Testis (tissue), 3 donors: ENCODE measurements around the gene NFU1. TPM values are rescaled to one million over a fixed set of nuclear protein-coding genes. Genes with fewer than 3 reads are reported as not detected.

ENCODE experiments used
- DNase-seq: peaks from one replicate; pipeline ENCODE4 v3.0.0-alpha.2; 2019
- H3K27ac ChIP-seq, 2 donors: fragments of 200-600 bp; sonication (generic); one replicate each; pipeline ENCODE4 v1.5.1; 2019
- H3K27me3 ChIP-seq: fragments of 200-600 bp; sonication (generic); one replicate; pipeline ENCODE4 v1.5.1; 2019
- H3K36me3 ChIP-seq: fragments of 200-600 bp; sonication (generic); one replicate; pipeline ENCODE4 v1.5.1; 2017; ENCODE audit warnings: low read depth; ENCODE audit errors: missing control alignments
- H3K4me1 ChIP-seq: fragments of 200-600 bp; sonication (generic); one replicate; pipeline ENCODE4 v1.5.1; 2019
- H3K4me3 ChIP-seq, 2 donors: fragments of 200-600 bp; sonication (generic); one replicate each; pipeline ENCODE4 v1.5.1; 2017 to 2019
- H3K9me3 ChIP-seq: fragments of 200-600 bp; sonication (generic); one replicate; pipeline ENCODE4 v1.5.1; 2017
- POLR2A ChIP-seq: fragments of 450-650 bp; IDR thresholded peaks from one replicate; pipeline ENCODE4 v1.6.1; 2017; ENCODE audit warnings: antibody characterized with exemption, mild to moderate bottlenecking, moderate library complexity
- WGBS, 2 donors: methylation state at CpG; one replicate each; pipeline ENCODE4 v1.1.5; 2018; 5-methylcytosine and 5-hydroxymethylcytosine counted together
- intact Hi-C: fragments of 100-400 bp; cut with DNase I; formaldehyde crosslinking; loops from one replicate; pipeline ENCODE4 v1.15.1; 2023; ENCODE audit warnings: low total_unique reads
- polyA plus RNA-seq: library from polyadenylated mRNA; stranded (reverse); fragments of 350-450 nt; fragmentation: Illumina TruSeq; extraction: RNeasy Lipid Tissue Mini Kit (QIAGEN cat#74804); gene quantifications from one replicate; pipeline ENCODE4 v1.2.3, GENCODE V29; 2014; ENCODE audit warnings: low read depth, low replicate concordance; ENCODE audit not compliant: insufficient read depth
- total RNA-seq, 2 donors: library from RNA; depleted of rRNA; stranded (reverse); fragments of >200 nt; gene quantifications; one replicate each; pipeline ENCODE4 v1.2.3, GENCODE V29; 2016
- TF ChIP-seq, protein P1 (sequence below), 3 experiments: fragments of 450-650 bp in 2 of 3; fragments of 200-600 bp in 1 of 3; sonication (generic) in 1 of 3; IDR thresholded peaks; one replicate each; pipeline ENCODE4 v1.5.1; 2016 to 2019; ENCODE audit warnings: antibody characterized with exemption in 3 of 3, mild to moderate bottlenecking in 2 of 3, moderate library complexity in 1 of 3

NFU1 gene
- total and polyA plus RNA-seq, 3 donors from 2014 or later = 31.8 to 69.4 (median 33.1) TPM

DNA sequence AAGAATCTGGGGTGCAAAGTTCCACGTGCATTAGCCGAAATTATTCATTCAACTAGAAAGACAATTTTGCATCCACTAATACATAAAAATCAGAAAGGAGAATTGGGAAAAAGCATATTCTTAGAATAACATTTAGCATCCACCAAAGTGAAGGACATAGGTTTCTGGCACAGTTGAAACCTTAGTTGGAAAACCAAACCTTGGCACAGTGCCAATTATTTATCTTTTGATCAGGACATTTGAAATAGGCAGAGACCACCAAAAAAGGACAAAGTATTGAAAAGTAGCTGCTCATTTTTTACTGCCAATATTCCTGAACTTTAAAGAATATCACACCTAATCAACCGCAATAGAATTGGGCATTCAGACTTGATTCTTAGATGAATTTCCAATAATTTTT, 25.5 kb upstream of the NFU1 start:
- TF ChIP-seq, protein P1, sequence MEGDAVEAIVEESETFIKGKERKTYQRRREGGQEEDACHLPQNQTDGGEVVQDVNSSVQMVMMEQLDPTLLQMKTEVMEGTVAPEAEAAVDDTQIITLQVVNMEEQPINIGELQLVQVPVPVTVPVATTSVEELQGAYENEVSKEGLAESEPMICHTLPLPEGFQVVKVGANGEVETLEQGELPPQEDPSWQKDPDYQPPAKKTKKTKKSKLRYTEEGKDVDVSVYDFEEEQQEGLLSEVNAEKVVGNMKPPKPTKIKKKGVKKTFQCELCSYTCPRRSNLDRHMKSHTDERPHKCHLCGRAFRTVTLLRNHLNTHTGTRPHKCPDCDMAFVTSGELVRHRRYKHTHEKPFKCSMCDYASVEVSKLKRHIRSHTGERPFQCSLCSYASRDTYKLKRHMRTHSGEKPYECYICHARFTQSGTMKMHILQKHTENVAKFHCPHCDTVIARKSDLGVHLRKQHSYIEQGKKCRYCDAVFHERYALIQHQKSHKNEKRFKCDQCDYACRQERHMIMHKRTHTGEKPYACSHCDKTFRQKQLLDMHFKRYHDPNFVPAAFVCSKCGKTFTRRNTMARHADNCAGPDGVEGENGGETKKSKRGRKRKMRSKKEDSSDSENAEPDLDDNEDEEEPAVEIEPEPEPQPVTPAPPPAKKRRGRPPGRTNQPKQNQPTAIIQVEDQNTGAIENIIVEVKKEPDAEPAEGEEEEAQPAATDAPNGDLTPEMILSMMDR (IDR thresholded peaks at IDR 0.05) = no peak
- TF ChIP-seq POLR2A = no peak
- H3K27ac ChIP-seq = no peak overlapping the region
- H3K4me3 ChIP-seq = no peak overlapping the region
- H3K27me3 ChIP-seq = no peaks in the 10 kb centered on the region
- WGBS, 2 donors = 96 to 98% methylated on average over 3 of the region's 3 CpGs
- no peak for DNase-seq
- H3K4me1 ChIP-seq = peaks cover 7% of the 10 kb centered on the region
- intact Hi-C loops = no loop called here
- H3K36me3 ChIP-seq = no peaks in the 10 kb centered on the region
- no peaks in the 10 kb centered on the region for H3K9me3 ChIP-seq

GRCh38 chr2:69461404-69461803, 24.2 kb upstream of the NFU1 start:
- no peak overlapping the region for H3K27ac ChIP-seq
- TF ChIP-seq, protein P1 (IDR thresholded peaks at IDR 0.05) = no peak
- no peak for TF ChIP-seq POLR2A
- DNase-seq = no peak
- WGBS, 2 donors = 96 to 97% methylated on average over 6 of the region's 6 CpGs
- no peaks in the 10 kb centered on the region for H3K9me3 ChIP-seq
- no peaks in the 10 kb centered on the region for H3K36me3 ChIP-seq
- intact Hi-C loops = no loop called here
- no peaks in the 10 kb centered on the region for H3K27me3 ChIP-seq
- peaks cover 7% of the 10 kb centered on the region for H3K4me1 ChIP-seq
- no peak overlapping the region for H3K4me3 ChIP-seq

GRCh38 chr2:69459936-69460335, 22.7 kb upstream of the NFU1 start:
- 80 to 93% methylated on average over 4 of the region's 4 CpGs for WGBS, 2 donors
- intact Hi-C loops = no loop called here
- Histone ChIP-seq H3K9me3 (no peaks in the 10 kb centered on the region), H3K4me1 (peaks cover 4% of the 10 kb centered on the region), H3K27me3 (no peaks in the 10 kb centered on the region), H3K4me3 (no peak overlapping the region), H3K27ac (no peak overlapping the region), H3K36me3 (no peaks in the 10 kb centered on the region)
- TF ChIP-seq, protein P1 (IDR thresholded peaks at IDR 0.05) = no peak
- no peak for DNase-seq

DNA sequence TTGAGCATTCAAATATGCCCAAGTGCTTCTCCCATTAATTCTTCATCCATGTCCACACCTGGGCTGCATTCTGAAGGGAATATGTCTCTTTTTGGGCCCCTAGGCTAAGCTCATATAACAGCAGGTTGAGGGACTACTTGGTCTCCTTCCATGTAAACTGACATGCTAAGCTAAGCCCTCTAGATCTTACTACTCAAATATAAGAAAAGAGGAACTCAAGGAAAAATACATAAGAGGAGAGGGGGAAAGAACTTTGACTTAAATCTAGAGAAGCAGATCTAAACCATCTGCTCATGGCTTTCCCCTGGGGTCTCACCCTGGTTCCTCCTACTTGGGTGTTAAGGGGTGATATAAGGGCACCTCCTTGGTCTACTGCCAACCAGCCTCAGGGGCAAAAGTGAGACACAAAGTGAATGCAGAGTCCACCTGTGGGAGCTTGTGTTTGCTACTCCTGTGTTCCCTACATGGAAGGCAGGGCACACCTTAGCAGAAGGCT, 19.8 kb upstream of the NFU1 start:
- intact Hi-C loops = no loop called here
- Histone ChIP-seq H3K27ac (no peak overlapping the region), H3K27me3 (no peaks in the 10 kb centered on the region), H3K4me1 (no peaks in the 10 kb centered on the region), H3K4me3 (no peak overlapping the region), H3K9me3 (no peaks in the 10 kb centered on the region), H3K36me3 (no peaks in the 10 kb centered on the region)
- no peak for DNase-seq
- TF ChIP-seq, protein P1 (IDR thresholded peaks at IDR 0.05) = no peak
- TF ChIP-seq POLR2A = no peak

DNA sequence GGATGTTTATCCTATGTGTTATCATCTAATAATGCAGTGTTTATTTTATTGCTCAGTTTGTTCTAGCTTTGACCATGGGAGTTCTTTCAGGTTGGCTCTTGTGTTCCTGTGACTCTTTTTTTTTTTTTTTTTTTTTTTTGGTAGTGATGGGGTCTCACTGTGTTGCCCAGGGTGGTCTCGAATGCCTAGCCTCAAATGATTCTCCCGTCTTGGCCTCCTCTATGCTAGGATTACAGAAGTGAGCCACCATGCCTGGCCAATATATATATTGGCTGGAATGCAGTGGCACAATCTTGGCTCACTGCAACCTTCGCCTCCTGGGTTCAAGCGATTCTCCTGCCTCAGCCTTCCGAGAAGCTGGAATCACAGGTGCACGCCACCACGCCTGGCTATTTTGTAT, 18.9 kb upstream of the NFU1 start:
- DNase-seq = no peak
- no peaks in the 10 kb centered on the region for H3K36me3 ChIP-seq
- no peaks in the 10 kb centered on the region for H3K27me3 ChIP-seq
- no peaks in the 10 kb centered on the region for H3K9me3 ChIP-seq
- H3K27ac ChIP-seq = no peak overlapping the region
- H3K4me1 ChIP-seq = no peaks in the 10 kb centered on the region
- no peak overlapping the region for H3K4me3 ChIP-seq
- TF ChIP-seq, protein P1 (IDR thresholded peaks at IDR 0.05) = no peak
- TF ChIP-seq POLR2A = no peak
- WGBS, 2 donors = 87 to 96% methylated on average over 4 to 7 of the region's 7 CpGs
- intact Hi-C loops = no loop called here
